ENCODE measurements around the gene EFCAB5.

DNA sequence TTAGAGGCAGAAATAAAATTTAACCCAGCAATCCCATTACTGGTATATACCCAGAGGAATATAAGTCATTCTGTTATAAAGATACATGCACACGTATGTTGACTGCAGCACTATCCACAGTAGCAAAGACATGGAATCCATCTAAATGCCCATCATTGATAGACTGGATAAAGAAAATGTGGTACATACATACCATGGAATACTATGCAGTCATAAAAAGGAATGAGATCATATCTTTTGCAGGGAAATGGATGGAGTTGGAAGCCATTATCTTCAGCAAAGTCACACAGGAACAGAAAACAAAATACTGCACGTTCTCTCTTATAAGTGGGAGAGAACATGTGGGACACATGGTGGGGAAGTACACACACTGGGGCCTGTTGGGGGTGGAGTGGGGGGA is 34.5 kb upstream of the EFCAB5 start:
- TF ChIP-seq, protein P1, sequence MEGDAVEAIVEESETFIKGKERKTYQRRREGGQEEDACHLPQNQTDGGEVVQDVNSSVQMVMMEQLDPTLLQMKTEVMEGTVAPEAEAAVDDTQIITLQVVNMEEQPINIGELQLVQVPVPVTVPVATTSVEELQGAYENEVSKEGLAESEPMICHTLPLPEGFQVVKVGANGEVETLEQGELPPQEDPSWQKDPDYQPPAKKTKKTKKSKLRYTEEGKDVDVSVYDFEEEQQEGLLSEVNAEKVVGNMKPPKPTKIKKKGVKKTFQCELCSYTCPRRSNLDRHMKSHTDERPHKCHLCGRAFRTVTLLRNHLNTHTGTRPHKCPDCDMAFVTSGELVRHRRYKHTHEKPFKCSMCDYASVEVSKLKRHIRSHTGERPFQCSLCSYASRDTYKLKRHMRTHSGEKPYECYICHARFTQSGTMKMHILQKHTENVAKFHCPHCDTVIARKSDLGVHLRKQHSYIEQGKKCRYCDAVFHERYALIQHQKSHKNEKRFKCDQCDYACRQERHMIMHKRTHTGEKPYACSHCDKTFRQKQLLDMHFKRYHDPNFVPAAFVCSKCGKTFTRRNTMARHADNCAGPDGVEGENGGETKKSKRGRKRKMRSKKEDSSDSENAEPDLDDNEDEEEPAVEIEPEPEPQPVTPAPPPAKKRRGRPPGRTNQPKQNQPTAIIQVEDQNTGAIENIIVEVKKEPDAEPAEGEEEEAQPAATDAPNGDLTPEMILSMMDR (IDR thresholded peaks at IDR 0.05): no peak
- no peak for TF ChIP-seq POLR2A (IDR thresholded peaks at IDR 0.05)

Measured in testis (tissue), 2 donors.